Gastroesophageal sphincter (tissue), 4 donors: ENCODE measurements around the gene FRG1. TPM values are rescaled to one million over a fixed set of nuclear protein-coding genes. Genes with fewer than 3 reads are reported as not detected.
"Not testable (repeated sequence)": the region's sequence is repeated elsewhere in the genome, so short reads cannot be mapped to it uniquely, and the experiment has no call there.

Experiments
- ATAC-seq: fragments of 150-250 bp; one replicate; pipeline ENCODE4 v1.9.1; 2016; ENCODE audit warnings: mild to moderate bottlenecking, moderate library complexity
- H3K27ac ChIP-seq, 4 donors: fragments of 200-600 bp; sonication (generic) in 3 of 4; 1 replicate in 3 of 4; 2 replicates in 1 of 4; pipeline ENCODE4 v1.5.1; 2016 to 2019
- H3K27me3 ChIP-seq: fragments of 200-600 bp; sonication (generic); one replicate; pipeline ENCODE4 v1.5.1; 2019
- H3K36me3 ChIP-seq, 2 donors: fragments of 200-600 bp; sonication (generic); one replicate each; pipeline ENCODE4 v1.5.1; 2019; ENCODE audit warnings: control low read depth in 1 of 2
- H3K4me1 ChIP-seq, 3 donors: fragments of 200-600 bp; sonication (generic); 1 replicate in 2 of 3; 2 replicates in 1 of 3; pipeline ENCODE4 v1.5.1; 2016 to 2019; ENCODE audit warnings: control low read depth in 2 of 3
- H3K4me3 ChIP-seq, 2 donors: fragments of 200-600 bp; sonication (generic); one replicate each; pipeline ENCODE4 v1.5.1; 2019; ENCODE audit warnings: mild to moderate bottlenecking in 1 of 2, moderate library complexity in 1 of 2
- H3K9me3 ChIP-seq, 3 donors: fragments of 200-600 bp; sonication (generic); one replicate each; pipeline ENCODE4 v1.5.1; 2017 to 2019; ENCODE audit warnings: control low read depth in 2 of 3
- EP300 ChIP-seq: sonication (generic); formaldehyde crosslinking; IDR thresholded peaks from one replicate; pipeline ENCODE4 v1.6.1; 2017; ENCODE audit warnings: antibody characterized with exemption, mild to moderate bottlenecking
- POLR2A ChIP-seq, 2 donors: fragments of 450-650 bp; IDR thresholded peaks; one replicate each; pipeline ENCODE4 v1.6.1; 2017; ENCODE audit warnings: antibody characterized with exemption in 2 of 2, mild to moderate bottlenecking in 2 of 2, moderate library complexity in 1 of 2
- POLR2AphosphoS5 ChIP-seq: sonication (generic); formaldehyde crosslinking; IDR thresholded peaks from one replicate; pipeline ENCODE4 v1.6.1; 2017; ENCODE audit warnings: antibody characterized with exemption
- WGBS, 2 donors: methylation state at CpG; one replicate each; pipeline ENCODE4 v1.1.5; 2018; ENCODE audit warnings: low coverage in 1 of 2; 5-methylcytosine and 5-hydroxymethylcytosine counted together
- total RNA-seq, 4 donors: library from RNA; depleted of rRNA; stranded (reverse); fragments of >200 nt; gene quantifications; one replicate each; pipeline ENCODE4 v1.1.0, GENCODE V29; 2016
- TF ChIP-seq, protein P1 (sequence below), 4 experiments: fragments of 200-600 bp in 2 of 4; fragments of 450-650 bp in 2 of 4; sonication (generic) in 1 of 4; IDR thresholded peaks; one replicate each; pipeline ENCODE4 v1.5.1; 2017 to 2019; ENCODE audit warnings: antibody characterized with exemption in 4 of 4, mild to moderate bottlenecking in 2 of 4, moderate library complexity in 2 of 4

Gene FRG1
- total RNA-seq: 10 to 100 TPM; 30.5 to 50.4 (median 41.1) TPM

DNA sequence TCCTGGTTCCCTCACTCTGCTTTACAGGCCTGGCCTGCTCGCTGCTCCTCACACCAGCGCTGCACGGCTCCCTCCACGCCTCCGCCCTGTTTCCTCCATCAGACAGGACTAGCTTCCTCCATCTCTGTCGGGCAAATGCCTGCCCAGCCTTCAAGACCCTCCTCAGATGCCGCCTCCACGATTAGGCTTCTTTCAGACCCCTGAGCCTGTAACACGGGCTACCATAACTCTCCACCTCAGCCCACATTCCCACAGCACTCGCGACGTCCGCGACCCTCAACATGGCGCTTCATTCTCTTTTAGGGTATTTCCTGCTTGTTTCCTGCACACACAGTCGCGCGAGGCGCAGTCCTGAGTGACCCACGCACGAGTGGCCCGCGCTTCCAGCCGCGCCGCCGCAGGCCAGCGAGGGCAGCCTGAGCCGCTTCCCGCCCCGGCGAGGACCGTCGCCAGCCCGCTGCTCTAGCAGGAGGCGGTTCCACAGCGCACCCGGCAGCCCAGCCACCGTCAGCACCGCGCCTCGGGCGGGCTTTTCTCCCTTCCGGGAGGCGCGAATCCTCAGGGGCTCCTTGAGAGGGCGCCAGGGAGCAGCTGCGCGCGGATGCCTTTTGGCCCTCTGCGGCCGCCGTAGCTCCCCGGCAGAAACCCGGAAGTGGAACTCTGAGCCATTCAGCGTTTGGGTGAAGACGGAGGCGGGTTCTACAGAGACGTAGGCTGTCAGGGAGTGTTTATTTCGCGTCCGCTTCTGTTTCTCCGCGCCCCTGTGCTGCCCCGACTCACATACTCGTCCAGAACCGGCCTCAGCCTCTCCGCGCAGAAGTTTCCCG, at the start of gene FRG1:
FRG1 (plus strand) TSS at position 695 of the 827 bp plus-strand sequence. CDS start 138 bp downstream, outside the sequence.
- H3K9me3 ChIP-seq: no peaks in the 10 kb centered on the region
- ATAC-seq: peak; percentile 100
- 11 to 30% methylated on average over 4 to 28 of the region's 70 CpGs for WGBS, 2 donors
- TF ChIP-seq, protein P1, sequence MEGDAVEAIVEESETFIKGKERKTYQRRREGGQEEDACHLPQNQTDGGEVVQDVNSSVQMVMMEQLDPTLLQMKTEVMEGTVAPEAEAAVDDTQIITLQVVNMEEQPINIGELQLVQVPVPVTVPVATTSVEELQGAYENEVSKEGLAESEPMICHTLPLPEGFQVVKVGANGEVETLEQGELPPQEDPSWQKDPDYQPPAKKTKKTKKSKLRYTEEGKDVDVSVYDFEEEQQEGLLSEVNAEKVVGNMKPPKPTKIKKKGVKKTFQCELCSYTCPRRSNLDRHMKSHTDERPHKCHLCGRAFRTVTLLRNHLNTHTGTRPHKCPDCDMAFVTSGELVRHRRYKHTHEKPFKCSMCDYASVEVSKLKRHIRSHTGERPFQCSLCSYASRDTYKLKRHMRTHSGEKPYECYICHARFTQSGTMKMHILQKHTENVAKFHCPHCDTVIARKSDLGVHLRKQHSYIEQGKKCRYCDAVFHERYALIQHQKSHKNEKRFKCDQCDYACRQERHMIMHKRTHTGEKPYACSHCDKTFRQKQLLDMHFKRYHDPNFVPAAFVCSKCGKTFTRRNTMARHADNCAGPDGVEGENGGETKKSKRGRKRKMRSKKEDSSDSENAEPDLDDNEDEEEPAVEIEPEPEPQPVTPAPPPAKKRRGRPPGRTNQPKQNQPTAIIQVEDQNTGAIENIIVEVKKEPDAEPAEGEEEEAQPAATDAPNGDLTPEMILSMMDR (IDR thresholded peaks at IDR 0.05): peak; percentile 83 to 92 (median 90)
- no peak for TF ChIP-seq EP300
- TF ChIP-seq POLR2A (IDR thresholded peaks at IDR 0.05): peak; percentile 34 to 48
- peak; percentile 92 for TF ChIP-seq POLR2AphosphoS5
- H3K27ac ChIP-seq: peak within 1 kb of the TSS; percentile 87 to 93 (median 91)
- H3K4me3 ChIP-seq: peak within 1 kb of the TSS; percentile 88 to 99
- H3K27me3 ChIP-seq: no peaks in the 10 kb centered on the region
- peaks cover 0 to 11% of the 10 kb centered on the region in 2 donors for H3K36me3 ChIP-seq
- H3K4me1 ChIP-seq: peaks cover 6 to 45% (median 7%) of the 10 kb centered on the region in 3 donors

DNA sequence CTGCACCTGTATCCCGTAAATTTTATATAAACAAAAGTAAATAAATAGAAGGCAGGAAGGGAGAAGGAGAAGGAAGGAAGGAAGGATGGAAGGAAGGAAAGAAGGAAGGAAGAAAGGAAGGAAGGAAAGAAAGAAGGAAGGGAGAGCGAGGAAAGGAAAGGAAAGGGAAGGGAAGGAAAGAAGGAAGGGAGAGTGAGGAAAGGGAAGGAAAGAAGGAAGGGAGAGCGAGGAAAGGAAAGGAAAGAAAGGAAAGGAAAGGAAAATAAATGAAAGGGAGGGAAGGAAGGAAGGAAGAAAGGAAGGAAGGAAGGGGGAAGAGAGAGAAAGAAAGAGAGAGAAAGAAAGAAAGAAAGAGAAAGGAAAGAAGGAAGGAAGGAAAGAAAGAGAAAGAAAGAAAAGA, 43.0 kb upstream of the FRG1 start:
- Histone ChIP-seq H3K9me3 (no peaks in the 10 kb centered on the region), H3K4me1 (no peaks in the 10 kb centered on the region), H3K36me3 (no peaks in the 10 kb centered on the region), H3K27me3 (no peaks in the 10 kb centered on the region), H3K4me3 (no peak overlapping the region), H3K27ac (no peak overlapping the region)
- TF ChIP-seq, protein P1 (IDR thresholded peaks at IDR 0.05): no peak
- TF ChIP-seq EP300 (no peak), POLR2AphosphoS5 (no peak), POLR2A (IDR thresholded peaks at IDR 0.05) (no peak)
- WGBS, 2 donors: 74 to 92% methylated on average over 3 of the region's 3 CpGs
- ATAC-seq: no peak

DNA sequence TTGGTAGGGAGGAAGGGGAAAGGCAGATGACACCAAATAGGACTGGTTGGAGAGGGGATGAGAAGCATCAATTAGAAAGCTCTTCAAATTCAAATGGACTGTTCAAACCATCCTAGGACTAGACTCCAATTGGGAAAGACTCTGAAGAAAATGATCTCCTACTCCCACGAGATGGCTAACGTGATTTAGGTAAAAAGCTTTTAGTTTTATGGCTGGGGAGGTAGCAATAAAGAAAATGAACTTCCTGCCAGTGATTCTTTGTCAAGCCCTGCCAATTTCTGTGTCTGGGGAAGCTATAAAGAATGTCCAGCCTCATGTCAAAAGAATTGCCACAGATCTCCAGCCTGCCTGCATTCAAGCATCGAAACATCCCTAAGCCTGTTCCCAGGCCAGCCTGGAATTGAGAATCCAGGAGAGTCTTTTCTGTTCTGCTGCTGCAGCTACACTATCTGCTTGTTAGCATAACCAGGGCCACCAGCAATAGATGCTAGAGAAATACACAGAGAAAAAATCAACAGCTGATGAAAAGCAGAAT, 41.1 kb upstream of the FRG1 start:
- ATAC-seq, H3K27me3 ChIP-seq, H3K27ac ChIP-seq, H3K9me3 ChIP-seq, H3K4me3 ChIP-seq, H3K4me1 ChIP-seq, H3K36me3 ChIP-seq: not testable (repeated sequence)
- 55 to 76% methylated on average over 2 to 3 of the region's 3 CpGs for WGBS, 2 donors

DNA sequence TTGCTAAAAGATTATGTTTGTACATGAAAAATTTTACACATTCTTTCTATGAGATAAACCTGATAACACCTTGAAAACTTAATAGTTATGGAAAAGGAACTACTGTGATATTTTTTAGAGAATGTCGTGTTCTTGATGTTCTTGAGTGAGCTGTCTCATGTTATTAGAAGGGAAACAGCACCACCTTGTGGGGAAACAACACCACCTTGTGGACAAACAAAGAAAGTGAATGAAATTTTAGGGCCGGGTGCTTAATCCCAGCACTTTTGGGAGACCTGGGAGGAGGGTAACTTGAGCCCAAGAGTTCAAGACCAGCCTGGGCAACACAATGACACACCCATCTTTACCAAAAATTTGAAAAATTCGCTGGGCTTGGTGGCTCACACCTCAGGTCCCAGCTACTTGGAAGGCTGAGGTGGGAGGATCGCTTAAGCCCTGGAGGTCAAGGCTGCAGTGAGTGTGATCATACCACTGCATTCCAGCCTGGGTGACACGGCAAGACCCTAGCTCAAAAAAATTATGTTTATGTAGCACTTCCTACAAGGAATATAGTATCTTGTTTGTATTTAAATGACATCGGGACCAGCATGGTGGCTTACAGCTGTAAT, 36.1 kb upstream of the FRG1 start:
- not testable (repeated sequence) for ATAC-seq, H3K27me3 ChIP-seq, H3K9me3 ChIP-seq, H3K27ac ChIP-seq, H3K4me1 ChIP-seq, H3K4me3 ChIP-seq, H3K36me3 ChIP-seq
- TF ChIP-seq, protein P1 (IDR thresholded peaks at IDR 0.05): peak; percentile 45 to 64 (median 54)
- WGBS, 2 donors: 21 to 33% methylated on average over 3 to 4 of the region's 6 CpGs

DNA sequence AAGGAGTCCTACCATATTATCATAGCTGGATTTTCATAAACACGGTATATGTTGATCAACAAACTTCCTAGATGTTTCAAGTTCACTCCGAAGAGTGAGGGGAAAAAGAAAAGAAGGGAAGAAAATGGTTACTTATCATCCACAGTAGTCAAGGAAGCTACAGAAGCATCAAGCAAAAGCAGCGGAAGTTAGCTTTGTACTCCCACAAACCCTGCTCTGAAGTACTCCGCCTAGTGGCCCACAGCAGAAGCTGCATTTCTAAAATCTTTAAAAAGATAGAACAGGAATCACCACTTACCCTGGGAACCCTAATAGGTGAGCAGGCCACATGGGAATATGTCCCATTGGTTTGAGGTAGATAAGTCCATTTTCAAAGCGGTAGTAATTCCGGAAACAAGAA, 28.5 kb upstream of the FRG1 start:
- Histone ChIP-seq H3K4me3 (no peak overlapping the region), H3K36me3 (peaks cover 0 to 6% of the 10 kb centered on the region in 2 donors), H3K4me1 (no peaks in the 10 kb centered on the region), H3K27ac (no peak overlapping the region), H3K27me3 (no peaks in the 10 kb centered on the region), H3K9me3 (peaks cover 0 to 7% (median 0%) of the 10 kb centered on the region in 3 donors)
- TF ChIP-seq POLR2A (IDR thresholded peaks at IDR 0.05): no peak
- TF ChIP-seq, protein P1 (IDR thresholded peaks at IDR 0.05): no peak
- no peak for TF ChIP-seq POLR2AphosphoS5
- TF ChIP-seq EP300: no peak
- WGBS, 2 donors: 37 to 46% methylated on average over 4 to 6 of the region's 6 CpGs
- no peak for ATAC-seq
